Vagina (tissue), 2 donors: ENCODE measurements around the gene MS4A10. TPM values are rescaled to one million over a fixed set of nuclear protein-coding genes. Genes with fewer than 3 reads are reported as not detected.

Experiments
- DNase-seq, 2 donors: peaks; one replicate each; pipeline ENCODE4 v3.0.0-alpha.2; 2017; ENCODE audit errors: extremely low spot score in 2 of 2
- H3K27ac ChIP-seq: fragments of 200-600 bp; sonication (generic); one replicate; pipeline ENCODE4 v1.5.1; 2019
- H3K27me3 ChIP-seq: fragments of 200-600 bp; sonication (generic); one replicate; pipeline ENCODE4 v1.5.1; 2019
- H3K36me3 ChIP-seq, 2 donors: fragments of 200-600 bp; sonication (generic); one replicate each; pipeline ENCODE4 v1.5.1; 2017 to 2019
- H3K4me1 ChIP-seq: fragments of 200-600 bp; sonication (generic); one replicate; pipeline ENCODE4 v1.5.1; 2019
- H3K4me3 ChIP-seq, 2 donors: fragments of 200-600 bp; sonication (generic); 1 replicate in 1 of 2; 2 replicates in 1 of 2; pipeline ENCODE4 v1.5.1; 2016 to 2019
- H3K9me3 ChIP-seq: fragments of 200-600 bp; sonication (generic); one replicate; pipeline ENCODE4 v1.5.1; 2019
- POLR2A ChIP-seq, 2 donors: fragments of 450-650 bp; IDR thresholded peaks; one replicate each; pipeline ENCODE4 v1.6.1; 2017; ENCODE audit warnings: antibody characterized with exemption in 2 of 2, mild to moderate bottlenecking in 2 of 2, moderate library complexity in 2 of 2
- POLR2AphosphoS5 ChIP-seq, 2 donors: sonication (generic); formaldehyde crosslinking; IDR thresholded peaks; one replicate each; pipeline ENCODE4 v1.9.0; 2017; ENCODE audit warnings: antibody characterized with exemption in 2 of 2, mild to moderate bottlenecking in 2 of 2, low read depth in 1 of 2; ENCODE audit not compliant: insufficient read depth in 1 of 2
- intact Hi-C: fragments of 100-400 bp; cut with DNase I; formaldehyde crosslinking; loops from one replicate; pipeline ENCODE4 v1.15.1; 2023
- total RNA-seq: library from RNA; depleted of rRNA; stranded (reverse); fragments of >200 nt; gene quantifications from one replicate; pipeline ENCODE4 v1.2.3, GENCODE V29; 2016
- TF ChIP-seq, protein P1 (sequence below), 3 experiments: fragments of 450-650 bp in 2 of 3; fragments of 200-600 bp in 1 of 3; sonication (generic) in 1 of 3; IDR thresholded peaks; one replicate each; pipeline ENCODE4 v1.5.1; 2017 to 2019; ENCODE audit warnings: antibody characterized with exemption in 3 of 3, mild to moderate bottlenecking in 2 of 3, moderate library complexity in 2 of 3

Gene MS4A10
- total RNA-seq, 1 donor from 2014 or later, result not detected

DNA sequence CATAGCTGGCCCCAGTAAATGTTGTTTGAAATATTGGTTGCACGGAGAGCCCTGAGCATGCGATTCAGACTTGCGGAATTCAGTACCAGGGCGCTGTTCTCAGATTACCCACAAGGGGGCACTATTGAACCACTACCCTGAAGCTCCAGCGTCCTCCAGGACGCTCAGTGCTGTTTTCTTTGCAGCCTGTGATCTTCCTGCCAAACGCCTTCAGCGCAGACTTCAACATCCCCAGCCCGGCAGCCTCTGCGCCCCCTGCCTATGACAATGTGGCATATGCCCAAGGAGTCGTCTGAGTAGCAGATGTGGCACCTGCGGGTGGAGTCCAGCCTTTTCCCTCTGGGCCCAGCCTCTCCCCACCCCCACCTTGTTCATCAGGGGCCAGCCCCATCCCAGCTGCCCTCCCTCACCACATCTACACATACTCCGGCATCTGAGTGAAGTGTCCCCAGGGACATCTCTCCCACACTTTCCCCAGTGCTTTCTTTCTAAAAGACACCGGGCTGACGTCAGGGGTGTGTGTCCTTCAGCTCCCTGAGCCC, 9.6 kb upstream of the MS4A10 start:
- DNase-seq, result no peak
- Histone ChIP-seq H3K27ac (no peak overlapping the region), H3K4me3 (no peak overlapping the region), H3K4me1 (no peaks in the 10 kb centered on the region), H3K27me3 (no peaks in the 10 kb centered on the region), H3K36me3 (no peaks in the 10 kb centered on the region), H3K9me3 (no peaks in the 10 kb centered on the region)
- no peak for TF ChIP-seq POLR2A (IDR thresholded peaks at IDR 0.05)
- TF ChIP-seq POLR2AphosphoS5 (IDR thresholded peaks at IDR 0.05; ENCODE audit: insufficient read depth in 1 of 2, low read depth in 1 of 2), result no peak
- TF ChIP-seq, protein P1, sequence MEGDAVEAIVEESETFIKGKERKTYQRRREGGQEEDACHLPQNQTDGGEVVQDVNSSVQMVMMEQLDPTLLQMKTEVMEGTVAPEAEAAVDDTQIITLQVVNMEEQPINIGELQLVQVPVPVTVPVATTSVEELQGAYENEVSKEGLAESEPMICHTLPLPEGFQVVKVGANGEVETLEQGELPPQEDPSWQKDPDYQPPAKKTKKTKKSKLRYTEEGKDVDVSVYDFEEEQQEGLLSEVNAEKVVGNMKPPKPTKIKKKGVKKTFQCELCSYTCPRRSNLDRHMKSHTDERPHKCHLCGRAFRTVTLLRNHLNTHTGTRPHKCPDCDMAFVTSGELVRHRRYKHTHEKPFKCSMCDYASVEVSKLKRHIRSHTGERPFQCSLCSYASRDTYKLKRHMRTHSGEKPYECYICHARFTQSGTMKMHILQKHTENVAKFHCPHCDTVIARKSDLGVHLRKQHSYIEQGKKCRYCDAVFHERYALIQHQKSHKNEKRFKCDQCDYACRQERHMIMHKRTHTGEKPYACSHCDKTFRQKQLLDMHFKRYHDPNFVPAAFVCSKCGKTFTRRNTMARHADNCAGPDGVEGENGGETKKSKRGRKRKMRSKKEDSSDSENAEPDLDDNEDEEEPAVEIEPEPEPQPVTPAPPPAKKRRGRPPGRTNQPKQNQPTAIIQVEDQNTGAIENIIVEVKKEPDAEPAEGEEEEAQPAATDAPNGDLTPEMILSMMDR (IDR thresholded peaks at IDR 0.05), result peak; percentile 44 to 75 (median 52)
- intact Hi-C loops, result no loop called here

DNA sequence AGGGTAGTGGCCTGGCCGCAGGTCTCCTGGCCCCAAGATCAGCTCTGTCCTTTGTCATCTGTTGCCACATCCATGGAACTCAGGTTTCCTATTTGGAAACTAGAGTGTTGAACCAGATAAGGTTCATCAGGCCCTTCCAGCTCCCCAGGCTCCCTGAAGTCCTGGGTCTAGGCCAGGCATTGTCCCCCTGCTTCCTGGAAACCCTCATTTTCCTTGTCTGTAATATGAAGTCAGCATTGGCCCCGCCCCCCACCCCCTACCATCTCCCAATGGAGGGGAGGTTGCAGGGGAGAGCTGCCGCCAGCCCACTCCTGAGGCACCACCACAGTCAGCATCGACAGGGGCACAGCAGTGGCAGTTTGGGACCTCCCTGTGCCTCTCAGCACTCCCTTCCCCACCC, 9.0 kb upstream of the MS4A10 start:
- DNase-seq, result no peak
- no peaks in the 10 kb centered on the region for H3K9me3 ChIP-seq
- no peaks in the 10 kb centered on the region for H3K4me1 ChIP-seq
- no peaks in the 10 kb centered on the region for H3K36me3 ChIP-seq
- no peaks in the 10 kb centered on the region for H3K27me3 ChIP-seq
- intact Hi-C loops, result no loop called here
- H3K4me3 ChIP-seq, result no peak overlapping the region
- H3K27ac ChIP-seq, result no peak overlapping the region
- TF ChIP-seq, protein P1 (IDR thresholded peaks at IDR 0.05), result no peak
- TF ChIP-seq POLR2A (IDR thresholded peaks at IDR 0.05) (no peak), POLR2AphosphoS5 (IDR thresholded peaks at IDR 0.05; ENCODE audit: insufficient read depth in 1 of 2, low read depth in 1 of 2) (no peak)

- intact Hi-C loops, result no loop called here
- no peak overlapping the region for H3K4me3 ChIP-seq
- TF ChIP-seq, protein P1 (IDR thresholded peaks at IDR 0.05), result no peak
- DNase-seq, result no peak
- H3K27me3 ChIP-seq, result no peaks in the 10 kb centered on the region
- no peaks in the 10 kb centered on the region for H3K36me3 ChIP-seq
- H3K4me1 ChIP-seq, result no peaks in the 10 kb centered on the region
- H3K9me3 ChIP-seq, result no peaks in the 10 kb centered on the region
- H3K27ac ChIP-seq, result no peak overlapping the region
Observed at GRCh38 chr11:60777106-60777505, 8.0 kb upstream of the MS4A10 start.

DNA sequence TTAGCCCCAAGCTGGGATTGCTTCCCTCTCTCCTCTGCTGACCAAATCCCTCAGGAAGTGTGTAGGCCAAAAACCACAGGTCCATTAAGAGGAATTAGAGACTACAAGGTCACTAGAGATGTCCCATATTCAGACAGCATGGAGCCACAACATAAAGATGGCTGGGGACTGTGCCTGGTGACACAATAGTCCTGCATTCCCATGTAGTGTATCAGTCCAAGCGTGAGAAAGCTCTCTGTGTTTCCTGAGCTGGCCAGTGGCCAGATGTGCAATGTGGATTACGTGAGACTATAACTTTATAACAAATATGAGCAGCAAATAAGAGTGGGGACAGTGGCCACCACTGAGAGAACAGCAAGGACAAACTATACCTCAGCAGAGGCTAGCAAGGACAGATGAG, 7.6 kb upstream of the MS4A10 start:
- Histone ChIP-seq H3K27ac (no peak overlapping the region), H3K27me3 (no peaks in the 10 kb centered on the region), H3K4me1 (no peaks in the 10 kb centered on the region), H3K4me3 (no peak overlapping the region), H3K36me3 (no peaks in the 10 kb centered on the region), H3K9me3 (no peaks in the 10 kb centered on the region)
- intact Hi-C loops, result no loop called here
- no peak for DNase-seq
- TF ChIP-seq POLR2A (IDR thresholded peaks at IDR 0.05), result no peak
- TF ChIP-seq, protein P1 (IDR thresholded peaks at IDR 0.05), result no peak
- no peak for TF ChIP-seq POLR2AphosphoS5 (IDR thresholded peaks at IDR 0.05; ENCODE audit: insufficient read depth in 1 of 2, low read depth in 1 of 2)

GRCh38 chr11:60780065-60780464, 5.1 kb upstream of the MS4A10 start:
- H3K27ac ChIP-seq, result no peak overlapping the region
- no peaks in the 10 kb centered on the region for H3K4me1 ChIP-seq
- no peak for DNase-seq
- H3K36me3 ChIP-seq, result no peaks in the 10 kb centered on the region
- no peaks in the 10 kb centered on the region for H3K9me3 ChIP-seq
- no peak overlapping the region for H3K4me3 ChIP-seq
- intact Hi-C loops, result no loop called here
- no peaks in the 10 kb centered on the region for H3K27me3 ChIP-seq
- no peak for TF ChIP-seq POLR2A (IDR thresholded peaks at IDR 0.05)
- TF ChIP-seq, protein P1 (IDR thresholded peaks at IDR 0.05), result no peak
- no peak for TF ChIP-seq POLR2AphosphoS5 (IDR thresholded peaks at IDR 0.05; ENCODE audit: insufficient read depth in 1 of 2, low read depth in 1 of 2)
